H1 (cell line): ENCODE results near the gene PCF11.

Source experiments
- EZH2 ChIP-seq: fragments of 200-600 bp; sonication (generic); IDR thresholded peaks from 2 replicates; pipeline ENCODE4 v1.7.1; 2012; ENCODE audit warnings: low read depth, mild to moderate bottlenecking, moderate library complexity, low read length, inconsistent platforms; ENCODE audit not compliant: severe bottlenecking
- KDM5A ChIP-seq: fragments of 200-600 bp; IDR thresholded peaks from 2 replicates; pipeline ENCODE4 v1.7.1; 2012; ENCODE audit warnings: mild to moderate bottlenecking, low read length, inconsistent platforms, mixed read lengths
- MAFK ChIP-seq: IDR thresholded peaks from 2 replicates; pipeline ENCODE4 v1.6.1; 2012; ENCODE audit warnings: low read depth, mild to moderate bottlenecking, improper control_type of control experiment, low read length
- POLR2A ChIP-seq, 2 experiments: IDR thresholded peaks; 1 replicate in 1 of 2; 2 replicates in 1 of 2; pipeline ENCODE4 v1.6.1; 2011; ENCODE audit warnings: low read depth in 2 of 2, low read length in 2 of 2, mild to moderate bottlenecking in 2 of 2; ENCODE audit errors: control extremely low read depth in 1 of 2
- POLR2AphosphoS5 ChIP-seq: IDR thresholded peaks from 2 replicates; pipeline ENCODE4 v1.6.1; 2011; ENCODE audit warnings: low read depth, low read length
- RBBP5 ChIP-seq: IDR thresholded peaks from 2 replicates; pipeline ENCODE4 v1.7.1; 2012; ENCODE audit warnings: low read depth, mild to moderate bottlenecking, inconsistent platforms, low read length, moderate library complexity, borderline replicate concordance
- TF ChIP-seq, protein P1 (sequence below): IDR thresholded peaks from 2 replicates; pipeline ENCODE4 v1.6.1; 2012; ENCODE audit warnings: inconsistent platforms
- TF ChIP-seq, protein P2 (sequence below), 3 experiments: IDR thresholded peaks; 1 replicate in 2 of 3; 2 replicates in 1 of 3; pipeline versions ENCODE4 v1.5.1 to v1.6.1; 2011; ENCODE audit warnings: low read length in 3 of 3, mild to moderate bottlenecking in 3 of 3, inconsistent platforms in 2 of 3, low read depth in 1 of 3, moderate library complexity in 1 of 3; ENCODE audit not compliant: insufficient read depth in 1 of 3; ENCODE audit errors: control extremely low read depth in 1 of 3

DNA sequence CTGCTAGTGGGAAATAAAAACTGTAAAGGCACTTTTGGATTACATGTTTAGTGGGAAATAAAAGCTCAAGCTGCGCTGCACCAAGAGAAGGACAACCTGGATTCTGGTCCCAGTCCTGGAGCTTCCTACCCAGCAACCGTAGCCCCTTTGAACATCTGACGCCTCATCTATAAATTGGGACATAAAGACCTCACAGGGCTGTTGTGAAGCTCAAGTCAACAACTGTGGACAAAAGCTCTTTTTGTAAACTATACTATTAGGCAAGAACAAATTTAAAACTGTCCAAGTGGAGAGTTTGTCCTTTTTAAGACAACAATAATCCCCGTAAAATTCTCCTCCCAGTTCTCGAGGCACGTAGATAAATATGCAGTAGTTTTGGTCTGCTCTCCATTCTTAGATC, 17.6 kb upstream of the PCF11 start:
- TF ChIP-seq, protein P1, sequence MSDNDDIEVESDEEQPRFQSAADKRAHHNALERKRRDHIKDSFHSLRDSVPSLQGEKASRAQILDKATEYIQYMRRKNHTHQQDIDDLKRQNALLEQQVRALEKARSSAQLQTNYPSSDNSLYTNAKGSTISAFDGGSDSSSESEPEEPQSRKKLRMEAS: no peak
- TF ChIP-seq POLR2A (IDR thresholded peaks at IDR 0.05; ENCODE audit: control extremely low read depth in 1 of 2, low read depth in 2 of 2, low read length in 2 of 2) (no peak), MAFK (no peak), POLR2AphosphoS5 (no peak), KDM5A (no peak), EZH2 (no peak), RBBP5 (no peak)
- TF ChIP-seq, protein P2, sequence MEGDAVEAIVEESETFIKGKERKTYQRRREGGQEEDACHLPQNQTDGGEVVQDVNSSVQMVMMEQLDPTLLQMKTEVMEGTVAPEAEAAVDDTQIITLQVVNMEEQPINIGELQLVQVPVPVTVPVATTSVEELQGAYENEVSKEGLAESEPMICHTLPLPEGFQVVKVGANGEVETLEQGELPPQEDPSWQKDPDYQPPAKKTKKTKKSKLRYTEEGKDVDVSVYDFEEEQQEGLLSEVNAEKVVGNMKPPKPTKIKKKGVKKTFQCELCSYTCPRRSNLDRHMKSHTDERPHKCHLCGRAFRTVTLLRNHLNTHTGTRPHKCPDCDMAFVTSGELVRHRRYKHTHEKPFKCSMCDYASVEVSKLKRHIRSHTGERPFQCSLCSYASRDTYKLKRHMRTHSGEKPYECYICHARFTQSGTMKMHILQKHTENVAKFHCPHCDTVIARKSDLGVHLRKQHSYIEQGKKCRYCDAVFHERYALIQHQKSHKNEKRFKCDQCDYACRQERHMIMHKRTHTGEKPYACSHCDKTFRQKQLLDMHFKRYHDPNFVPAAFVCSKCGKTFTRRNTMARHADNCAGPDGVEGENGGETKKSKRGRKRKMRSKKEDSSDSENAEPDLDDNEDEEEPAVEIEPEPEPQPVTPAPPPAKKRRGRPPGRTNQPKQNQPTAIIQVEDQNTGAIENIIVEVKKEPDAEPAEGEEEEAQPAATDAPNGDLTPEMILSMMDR (IDR thresholded peaks at IDR 0.05; ENCODE audit: control extremely low read depth in 1 of 3, insufficient read depth in 1 of 3, low read depth in 1 of 3, low read length in 3 of 3): no peak
